AG04449 (cell line): Measurements from ENCODE around the gene GBX2.
"Not testable (repeated sequence)": the region's sequence is repeated elsewhere in the genome, so short reads cannot be mapped to it uniquely, and the experiment has no call there.

Experiments used
- CTCF ChIA-PET: fragments of 350-600 bp; formaldehyde crosslinking; extraction: SDS; loops from one replicate; lab custom pipeline; 2021; ENCODE audit warnings: antibody characterized with exemption; lab: Yijun Ruan, JAX
- POLR2A ChIA-PET: fragments of 400-600, 350-600 bp; formaldehyde crosslinking; extraction: SDS; loops from one replicate; lab custom pipeline; 2020; ENCODE audit warnings: antibody characterized with exemption, inconsistent platforms; lab: Yijun Ruan, JAX
- DNase-seq: peaks from one replicate; pipeline ENCODE4 v3.0.0-alpha.2; 2010; ENCODE audit warnings: low read depth, low spot score
- H3K4me3 ChIP-seq: 2 replicates; pipeline ENCODE4 v1.5.1; 2011; ENCODE audit warnings: low read depth, mild to moderate bottlenecking, control low read depth, low read length
- CTCF ChIP-seq: IDR thresholded peaks from one replicate; pipeline ENCODE4 v1.5.1; 2011; ENCODE audit warnings: mild to moderate bottlenecking, moderate library complexity, low read length, control low read depth, inconsistent platforms; ENCODE audit not compliant: insufficient read depth; ENCODE audit errors: missing control alignments

GBX2 gene

DNA sequence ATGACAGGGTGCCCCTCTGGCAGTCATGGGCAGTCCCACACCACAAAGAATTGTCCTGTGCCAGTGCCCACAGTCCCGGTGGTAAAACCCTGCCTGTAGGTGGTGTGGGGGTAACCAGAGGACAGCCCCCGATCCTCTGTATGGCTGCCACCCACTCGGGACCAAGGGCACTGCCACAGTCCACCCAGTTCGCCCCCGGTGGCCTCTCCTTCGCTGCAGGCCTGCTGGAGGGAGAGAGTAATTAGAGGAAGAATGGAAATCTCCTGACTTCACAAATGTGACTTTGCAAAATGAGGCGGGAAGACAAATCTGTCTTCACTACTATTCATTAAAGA is 11.4 kb downstream of the GBX2 start:
- no peak for DNase-seq
- ChIA-PET CTCF (interaction anchor here (2.2 kb wide), 1 partner anchor 14 kb away, joined by 8 read pairs; no protein-coding TSS in a partner anchor), POLR2A (no interaction called here)
- H3K4me3 ChIP-seq, result no peak overlapping the region
- TF ChIP-seq CTCF, result no peak

DNA sequence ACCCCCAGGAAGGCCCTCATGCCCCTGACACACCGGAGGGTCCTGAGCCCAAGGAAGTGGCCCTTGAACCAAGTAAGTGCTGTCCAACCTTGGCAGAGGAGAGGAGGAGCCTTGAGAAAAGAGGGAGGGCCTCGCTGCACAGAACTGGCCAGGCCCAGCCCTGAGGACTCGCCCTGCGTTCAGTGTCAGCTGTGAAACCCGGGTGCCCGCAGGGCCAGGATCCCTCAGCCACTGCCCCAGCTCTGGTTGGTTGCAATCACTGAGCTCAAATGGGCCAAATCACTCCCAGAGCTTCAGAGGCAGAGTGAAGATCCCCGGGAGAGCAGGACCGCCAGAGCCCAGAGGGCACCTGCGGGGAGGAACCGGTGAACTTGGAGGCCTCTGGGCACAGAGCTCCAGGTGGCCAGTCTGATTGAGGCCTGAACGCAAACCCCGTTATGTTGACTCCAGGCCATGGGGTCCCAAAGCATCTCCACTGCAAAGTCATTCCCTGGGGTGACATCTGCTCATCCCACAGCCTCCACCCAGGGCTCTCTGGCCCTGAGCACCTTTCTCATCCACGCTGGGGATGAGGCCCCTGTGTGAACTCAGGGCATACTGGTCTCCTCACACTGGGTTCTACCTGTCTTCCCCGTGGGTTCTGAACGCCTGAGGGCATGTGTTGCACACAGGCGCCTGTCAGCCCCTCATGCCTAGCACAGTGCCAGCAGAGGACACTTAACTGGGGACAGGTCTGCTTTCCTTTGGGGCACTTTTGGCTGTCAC is 11.9 kb downstream of the GBX2 start:
- CTCF ChIA-PET, result interaction anchor here (1.2 to 2.2 kb wide), 3 partner anchors 13 to 15 kb away, joined by 3 to 8 read pairs (median 8); no protein-coding TSS in a partner anchor
- no peak overlapping the region for H3K4me3 ChIP-seq
- no peak for TF ChIP-seq CTCF
- DNase-seq, result no peak
- POLR2A ChIA-PET, result no interaction called here

GRCh38 chr2:236155406-236155805 is 12.8 kb downstream of the GBX2 start:
- ChIA-PET POLR2A (no interaction called here), CTCF (interaction anchor here (1.2 to 2.0 kb wide), 3 partner anchors 12 to 22 kb away, joined by 3 to 8 read pairs (median 5); no protein-coding TSS in a partner anchor)
- no peak for TF ChIP-seq CTCF
- no peak overlapping the region for H3K4me3 ChIP-seq
- DNase-seq, result no peak

- CTCF ChIA-PET, result interaction anchor here (1.4 kb wide), 1 partner anchor 29 kb away, joined by 4 read pairs; no protein-coding TSS in a partner anchor
- POLR2A ChIA-PET, result no interaction called here
- no peak for TF ChIP-seq CTCF
These were observed 21.8 kb downstream of the GBX2 start for GRCh38 chr2:236146436-236146835.

DNA sequence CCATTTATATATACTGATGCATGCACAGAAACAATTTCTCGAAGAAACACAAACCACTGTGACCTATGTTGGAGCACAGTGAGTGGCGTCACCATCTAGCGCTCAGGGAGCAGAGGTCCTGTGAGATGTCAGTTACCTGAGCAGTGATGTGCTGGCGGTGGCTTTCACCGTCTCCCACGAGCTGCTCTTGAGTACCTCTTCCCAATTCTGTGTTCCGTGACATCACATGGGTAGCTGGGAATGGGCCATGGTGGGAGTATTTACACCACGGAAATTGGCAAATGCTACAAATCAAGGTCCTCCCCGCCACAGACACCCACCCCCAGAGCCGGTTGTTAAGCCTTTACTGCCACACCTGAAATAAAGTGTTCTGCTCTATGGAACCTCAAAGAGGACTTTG is 24.4 kb downstream of the GBX2 start:
- ChIA-PET CTCF (interaction anchor here (0.9 to 3.2 kb wide), 9 partner anchors 11 to 364 kb away, joined by 3 to 13 read pairs (median 8); no protein-coding TSS in a partner anchor), POLR2A (no interaction called here)
- no peak for DNase-seq
- H3K4me3 ChIP-seq, result no peak overlapping the region
- no peak for TF ChIP-seq CTCF

More at GRCh38 chr2:236146436-236146835, 21.8 kb downstream of the GBX2 start:
- H3K4me3 ChIP-seq, result no peak overlapping the region
- DNase-seq, result no peak

- POLR2A ChIA-PET, H3K4me3 ChIP-seq: not testable (repeated sequence)
- CTCF ChIA-PET, result interaction anchor here (1.3 to 3.2 kb wide), 5 partner anchors 24 to 362 kb away, joined by 3 to 13 read pairs (median 7); no protein-coding TSS in a partner anchor
These were observed 26.6 kb downstream of the GBX2 start for GRCh38 chr2:236141616-236142015.

DNA sequence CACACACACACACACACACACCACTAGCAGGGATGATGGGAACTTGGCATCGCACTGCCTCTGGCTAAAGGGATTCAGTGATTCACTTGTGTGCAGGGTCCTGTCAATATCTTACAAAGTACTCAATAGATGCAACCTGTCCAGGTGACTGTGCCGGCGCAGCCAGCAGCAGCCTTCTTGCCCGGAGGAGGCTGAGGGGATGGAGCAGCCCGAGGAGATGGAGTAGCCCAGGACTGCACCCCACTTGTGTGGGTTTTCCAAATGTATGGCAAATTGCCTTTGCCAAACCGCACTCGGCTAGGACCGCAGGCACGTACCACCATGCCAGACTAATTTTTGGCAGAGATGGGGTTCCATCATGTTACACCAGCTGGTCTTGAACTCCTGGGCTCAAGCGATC is 31.1 kb downstream of the GBX2 start:
- no peak for TF ChIP-seq CTCF
- ChIA-PET CTCF (no interaction called here), POLR2A (no interaction called here)
- H3K4me3 ChIP-seq, result no peak overlapping the region
- DNase-seq, result no peak

More at GRCh38 chr2:236141616-236142015, 26.6 kb downstream of the GBX2 start:
- not testable (repeated sequence) for DNase-seq
